ENCODE results near the gene RNASEH1. TPM values are rescaled to one million over a fixed set of nuclear protein-coding genes. Genes with fewer than 3 reads are reported as not detected.
"Not testable (repeated sequence)": the region's sequence is repeated elsewhere in the genome, so short reads cannot be mapped to it uniquely, and the experiment has no call there.

The RNASEH1 gene
- total RNA-seq, 2 donors from 2014 or later: 19.1 to 31.5 TPM

- Histone ChIP-seq H3K36me3 (no peaks in the 10 kb centered on the region), H3K9me3 (no peaks in the 10 kb centered on the region), H3K27ac (no peak overlapping the region), H3K4me3 (no peak overlapping the region), H3K4me1 (replicated peaks) (peaks cover 3% of the 10 kb centered on the region), H3K27me3 (replicated peaks; ENCODE audit: insufficient read depth) (no peaks in the 10 kb centered on the region)
- DNase-seq (ENCODE audit: low spot score): no peak
- intact Hi-C loops (cut with DNase I): loop anchor here (2.0 kb wide), 1 partner anchor 15 kb away; the partner anchor contains the start of gene RNASEH1
- 96% methylated on average over 11 of the region's 11 CpGs for WGBS
- TF ChIP-seq POLR2A (IDR thresholded peaks at IDR 0.05) (no peak), POLR2AphosphoS5 (IDR thresholded peaks at IDR 0.05) (no peak), CTCF (IDR thresholded peaks at IDR 0.05) (no peak)
Measured at GRCh38 chr2:3574155-3574554, 16.0 kb upstream of the RNASEH1 start.

DNA sequence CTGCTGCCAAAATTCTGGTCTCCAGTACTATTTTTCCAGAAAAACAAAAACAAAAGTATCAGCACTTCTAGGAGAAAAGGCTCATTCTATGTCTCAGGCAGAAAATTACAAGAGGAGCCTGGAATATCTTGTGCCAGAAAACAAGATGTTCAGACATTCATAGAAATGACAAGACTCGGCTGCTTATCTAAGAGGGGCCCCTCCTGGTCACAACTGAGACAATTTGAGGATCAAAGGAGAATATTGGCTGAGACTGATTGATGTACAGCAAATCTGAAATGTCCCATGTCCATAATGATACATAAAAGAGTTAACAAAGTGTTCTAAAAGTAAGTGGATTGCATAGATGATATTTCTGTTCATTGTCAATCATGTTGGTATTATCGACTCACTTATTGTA is 14.5 kb upstream of the RNASEH1 start:
- WGBS: 76% methylated on average over 2 of the region's 2 CpGs
- Histone ChIP-seq H3K36me3 (no peaks in the 10 kb centered on the region), H3K4me3 (no peak overlapping the region), H3K27ac (no peak overlapping the region), H3K27me3 (replicated peaks; ENCODE audit: insufficient read depth) (no peaks in the 10 kb centered on the region), H3K9me3 (no peaks in the 10 kb centered on the region), H3K4me1 (replicated peaks) (peaks cover 3% of the 10 kb centered on the region)
- intact Hi-C loops (cut with DNase I): no loop called here
- TF ChIP-seq POLR2AphosphoS5 (IDR thresholded peaks at IDR 0.05): no peak
- TF ChIP-seq POLR2A (IDR thresholded peaks at IDR 0.05): no peak
- TF ChIP-seq CTCF (IDR thresholded peaks at IDR 0.05): no peak
- DNase-seq (ENCODE audit: low spot score): no peak

DNA sequence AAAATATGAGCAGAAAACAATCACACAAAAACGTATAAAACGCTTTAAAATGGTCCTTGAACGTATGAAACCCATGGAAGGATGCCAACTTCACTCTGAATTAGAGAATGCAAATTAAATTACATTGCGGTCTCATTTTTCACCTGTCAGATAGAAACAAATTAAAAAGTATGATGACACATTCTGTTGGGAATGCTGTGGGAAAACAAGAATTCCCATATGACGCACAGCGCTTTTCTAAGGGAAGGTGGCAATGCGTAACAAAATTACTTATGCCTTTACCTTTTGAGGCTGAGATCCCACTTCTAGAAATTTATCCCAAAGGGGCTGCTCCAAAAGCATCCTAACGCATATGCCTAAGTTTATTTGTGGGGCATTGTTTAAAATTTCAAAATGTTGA is 13.2 kb upstream of the RNASEH1 start:
- H3K4me3 ChIP-seq: no peak overlapping the region
- TF ChIP-seq POLR2AphosphoS5 (IDR thresholded peaks at IDR 0.05) (no peak), POLR2A (IDR thresholded peaks at IDR 0.05) (no peak), CTCF (IDR thresholded peaks at IDR 0.05) (no peak)
- no peaks in the 10 kb centered on the region for H3K36me3 ChIP-seq
- intact Hi-C loops (cut with DNase I): no loop called here
- H3K9me3 ChIP-seq: no peaks in the 10 kb centered on the region
- 80% methylated on average over 8 of the region's 8 CpGs for WGBS
- no peaks in the 10 kb centered on the region for H3K4me1 ChIP-seq (replicated peaks)
- DNase-seq (ENCODE audit: low spot score): no peak
- H3K27ac ChIP-seq: no peak overlapping the region
- H3K27me3 ChIP-seq (replicated peaks; ENCODE audit: insufficient read depth): no peaks in the 10 kb centered on the region

GRCh38 chr2:3569656-3570055 is 11.5 kb upstream of the RNASEH1 start:
- H3K27ac ChIP-seq; H3K9me3 ChIP-seq; DNase-seq (ENCODE audit: low spot score); intact Hi-C loops (cut with DNase I); H3K36me3 ChIP-seq; H3K4me3 ChIP-seq; H3K4me1 ChIP-seq (replicated peaks); H3K27me3 ChIP-seq (replicated peaks; ENCODE audit: insufficient read depth): not testable (repeated sequence)
- 94% methylated on average over 20 of the region's 23 CpGs for WGBS

- DNase-seq (ENCODE audit: low spot score): no peak
- Histone ChIP-seq H3K27ac (no peak overlapping the region), H3K4me1 (replicated peaks) (no peaks in the 10 kb centered on the region), H3K9me3 (no peaks in the 10 kb centered on the region), H3K27me3 (replicated peaks; ENCODE audit: insufficient read depth) (no peaks in the 10 kb centered on the region), H3K36me3 (no peaks in the 10 kb centered on the region), H3K4me3 (no peak overlapping the region)
- intact Hi-C loops (cut with DNase I): no loop called here
- 91% methylated on average over 9 of the region's 9 CpGs for WGBS
- TF ChIP-seq POLR2A (IDR thresholded peaks at IDR 0.05) (no peak), POLR2AphosphoS5 (IDR thresholded peaks at IDR 0.05) (no peak), CTCF (IDR thresholded peaks at IDR 0.05) (no peak)
Measured at GRCh38 chr2:3566806-3567205, 8.7 kb upstream of the RNASEH1 start.
